Measurements from ENCODE around the gene TMEM204.

TMEM204 gene

GRCh38 chr16:1560866-1561265 is 27.4 kb downstream of the TMEM204 start:
- Mint-ChIP-seq H3K9me3 (no peaks in the 10 kb centered on the region), H3K27ac (peak overlapping the region; percentile 66), H3K36me3 (ENCODE audit: low read depth) (peaks cover 36% of the 10 kb centered on the region), H3K27me3 (ENCODE audit: low read depth, poor library complexity) (peaks cover 3% of the 10 kb centered on the region), H3K4me1 (peaks cover 10% of the 10 kb centered on the region), H3K4me3 (no peak overlapping the region)
- no peak for TF ChIP-seq CTCF (IDR thresholded peaks at IDR 0.05)
- DNase-seq: no peak

GRCh38 chr16:1561266-1561665 is 27.8 kb downstream of the TMEM204 start:
- Mint-ChIP-seq H3K9me3 (no peaks in the 10 kb centered on the region), H3K27ac (peak overlapping the region; percentile 59), H3K36me3 (ENCODE audit: low read depth) (peaks cover 36% of the 10 kb centered on the region), H3K4me1 (peaks cover 10% of the 10 kb centered on the region), H3K27me3 (ENCODE audit: low read depth, poor library complexity) (peaks cover 3% of the 10 kb centered on the region), H3K4me3 (no peak overlapping the region)
- no peak for TF ChIP-seq CTCF (IDR thresholded peaks at IDR 0.05)
- no peak for DNase-seq

- peaks cover 10% of the 10 kb centered on the region for H3K4me1 Mint-ChIP-seq
- peaks cover 32% of the 10 kb centered on the region for H3K36me3 Mint-ChIP-seq (ENCODE audit: low read depth)
- H3K27ac Mint-ChIP-seq: no peak overlapping the region
- H3K4me3 Mint-ChIP-seq: no peak overlapping the region
- no peaks in the 10 kb centered on the region for H3K9me3 Mint-ChIP-seq
- H3K27me3 Mint-ChIP-seq (ENCODE audit: low read depth, poor library complexity): peaks cover 3% of the 10 kb centered on the region
- TF ChIP-seq CTCF (IDR thresholded peaks at IDR 0.05): no peak
- no peak for DNase-seq
Observed at GRCh38 chr16:1561836-1562235, 28.4 kb downstream of the TMEM204 start.

GRCh38 chr16:1563786-1564185 is 30.3 kb downstream of the TMEM204 start:
- Mint-ChIP-seq H3K9me3 (no peaks in the 10 kb centered on the region), H3K27ac (no peak overlapping the region), H3K27me3 (ENCODE audit: low read depth, poor library complexity) (peaks cover 3% of the 10 kb centered on the region), H3K36me3 (ENCODE audit: low read depth) (peaks cover 27% of the 10 kb centered on the region), H3K4me3 (no peak overlapping the region), H3K4me1 (peaks cover 7% of the 10 kb centered on the region)
- TF ChIP-seq CTCF (IDR thresholded peaks at IDR 0.05): no peak
- DNase-seq: no peak

GRCh38 chr16:1564325-1564724 is 30.9 kb downstream of the TMEM204 start:
- peak; percentile 29 for DNase-seq
- Mint-ChIP-seq H3K9me3 (no peaks in the 10 kb centered on the region), H3K4me3 (no peak overlapping the region), H3K4me1 (peaks cover 5% of the 10 kb centered on the region), H3K27me3 (ENCODE audit: low read depth, poor library complexity) (peaks cover 3% of the 10 kb centered on the region), H3K27ac (no peak overlapping the region), H3K36me3 (ENCODE audit: low read depth) (peaks cover 25% of the 10 kb centered on the region)
- peak; percentile 9 for TF ChIP-seq CTCF (IDR thresholded peaks at IDR 0.05)

GRCh38 chr16:1565083-1565805 is 31.8 kb downstream of the TMEM204 start:
- no peak overlapping the region for H3K4me3 Mint-ChIP-seq
- peak overlapping the region; percentile 58 for H3K27ac Mint-ChIP-seq
- no peak for DNase-seq

More at GRCh38 chr16:1565083-1565805, 31.8 kb downstream of the TMEM204 start:
- Mint-ChIP-seq H3K4me1 (no peaks in the 10 kb centered on the region), H3K9me3 (no peaks in the 10 kb centered on the region), H3K27me3 (ENCODE audit: low read depth, poor library complexity) (no peaks in the 10 kb centered on the region), H3K36me3 (ENCODE audit: low read depth) (peaks cover 25% of the 10 kb centered on the region)
- no peak for TF ChIP-seq CTCF (IDR thresholded peaks at IDR 0.05)
